ENCODE results near the gene ARMC2.

- TF ChIP-seq, protein P1, sequence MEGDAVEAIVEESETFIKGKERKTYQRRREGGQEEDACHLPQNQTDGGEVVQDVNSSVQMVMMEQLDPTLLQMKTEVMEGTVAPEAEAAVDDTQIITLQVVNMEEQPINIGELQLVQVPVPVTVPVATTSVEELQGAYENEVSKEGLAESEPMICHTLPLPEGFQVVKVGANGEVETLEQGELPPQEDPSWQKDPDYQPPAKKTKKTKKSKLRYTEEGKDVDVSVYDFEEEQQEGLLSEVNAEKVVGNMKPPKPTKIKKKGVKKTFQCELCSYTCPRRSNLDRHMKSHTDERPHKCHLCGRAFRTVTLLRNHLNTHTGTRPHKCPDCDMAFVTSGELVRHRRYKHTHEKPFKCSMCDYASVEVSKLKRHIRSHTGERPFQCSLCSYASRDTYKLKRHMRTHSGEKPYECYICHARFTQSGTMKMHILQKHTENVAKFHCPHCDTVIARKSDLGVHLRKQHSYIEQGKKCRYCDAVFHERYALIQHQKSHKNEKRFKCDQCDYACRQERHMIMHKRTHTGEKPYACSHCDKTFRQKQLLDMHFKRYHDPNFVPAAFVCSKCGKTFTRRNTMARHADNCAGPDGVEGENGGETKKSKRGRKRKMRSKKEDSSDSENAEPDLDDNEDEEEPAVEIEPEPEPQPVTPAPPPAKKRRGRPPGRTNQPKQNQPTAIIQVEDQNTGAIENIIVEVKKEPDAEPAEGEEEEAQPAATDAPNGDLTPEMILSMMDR (conservative IDR thresholded peaks at IDR 0.05 in 1 of 2, IDR thresholded peaks at IDR 0.05 in 1 of 2; ENCODE audit: extremely low read depth in 1 of 2, insufficient read depth in 1 of 2, low read depth in 1 of 2, low read length in 2 of 2) = no peak
- no peak for TF ChIP-seq EZH2 (IDR thresholded peaks at IDR 0.05; ENCODE audit: borderline replicate concordance, low read length)
Measured at GRCh38 chr6:108944707-108945680, 96.8 kb downstream of the ARMC2 start.
